ENCODE results near the gene ARMC10.
"Not testable (repeated sequence)": the region's sequence is repeated elsewhere in the genome, so short reads cannot be mapped to it uniquely, and the experiment has no call there.

Gene ARMC10

GRCh38 chr7:103075337-103075918 is 488 bp downstream of the ARMC10 start:
- H3K4me3 ChIP-seq (ENCODE audit: low read depth, low read length, poor library complexity, severe bottlenecking), result peak overlapping the region; percentile 76
- H3K4me1 ChIP-seq (ENCODE audit: insufficient read depth, low read length, severe bottlenecking), result peaks cover 28% of the 10 kb centered on the region
- H3K27me3 ChIP-seq (ENCODE audit: insufficient read depth, low read length), result no peaks in the 10 kb centered on the region
- peak overlapping the region; percentile 10 for H3K27ac ChIP-seq (ENCODE audit: low read depth, low read length, poor library complexity, severe bottlenecking)
- H3F3A ChIP-seq (ENCODE audit: insufficient read depth, low read length), result no peaks in the 10 kb centered on the region
- peaks cover 12% of the 10 kb centered on the region; the same call in 1 of the 2 replicates for H3K36me3 ChIP-seq (ENCODE audit: insufficient read depth, low read length)
- TF ChIP-seq EZH2 (IDR thresholded peaks at IDR 0.05; ENCODE audit: borderline replicate concordance, low read length) (no peak), CTCF (IDR thresholded peaks at IDR 0.05; ENCODE audit: low read length) (no peak)
- no peaks in the 10 kb centered on the region for H3K9me3 ChIP-seq (ENCODE audit: low read length)
- H3K4me2 ChIP-seq (ENCODE audit: low read length), result peak overlapping the region; percentile 82
- peak overlapping the region; percentile 73 for H3K9ac ChIP-seq (ENCODE audit: low read length)
- no peaks in the 10 kb centered on the region for H3K9me2 ChIP-seq (ENCODE audit: low read depth, low read length)
- no peaks in the 10 kb centered on the region for H4K20me1 ChIP-seq (ENCODE audit: insufficient read depth, low read length)
- peaks cover 19% of the 10 kb centered on the region for H3K79me2 ChIP-seq (ENCODE audit: insufficient read depth, low read length)
- peak overlapping the region; percentile 1; the same call in 1 of the 2 replicates for H2AFZ ChIP-seq (ENCODE audit: low read length)

GRCh38 chr7:103076764-103077163 is 1.8 kb downstream of the ARMC10 start:
- Histone ChIP-seq H3K9ac (ENCODE audit: low read length) (no peak overlapping the region), H4K20me1 (ENCODE audit: insufficient read depth, low read length) (no peaks in the 10 kb centered on the region), H3K4me3 (ENCODE audit: low read depth, low read length, poor library complexity, severe bottlenecking) (no peak overlapping the region), H3K4me1 (ENCODE audit: insufficient read depth, low read length, severe bottlenecking) (peaks cover 28% of the 10 kb centered on the region), H3F3A (ENCODE audit: insufficient read depth, low read length) (no peaks in the 10 kb centered on the region), H3K36me3 (ENCODE audit: insufficient read depth, low read length) (peaks cover 12% of the 10 kb centered on the region; the same call in 1 of the 2 replicates), H3K9me3 (ENCODE audit: low read length) (no peaks in the 10 kb centered on the region), H3K9me2 (ENCODE audit: low read depth, low read length) (no peaks in the 10 kb centered on the region), H3K27me3 (ENCODE audit: insufficient read depth, low read length) (no peaks in the 10 kb centered on the region), H2AFZ (ENCODE audit: low read length) (no peak overlapping the region), H3K79me2 (ENCODE audit: insufficient read depth, low read length) (peaks cover 19% of the 10 kb centered on the region), H3K27ac (ENCODE audit: low read depth, low read length, poor library complexity, severe bottlenecking) (no peak overlapping the region), H3K4me2 (ENCODE audit: low read length) (peak overlapping the region; percentile 27; the same call in 1 of the 2 replicates)
- TF ChIP-seq EZH2 (IDR thresholded peaks at IDR 0.05; ENCODE audit: borderline replicate concordance, low read length) (no peak), CTCF (IDR thresholded peaks at IDR 0.05; ENCODE audit: low read length) (no peak)

- no peaks in the 10 kb centered on the region for H3F3A ChIP-seq (ENCODE audit: insufficient read depth, low read length)
- H3K27ac ChIP-seq (ENCODE audit: low read depth, low read length, poor library complexity, severe bottlenecking), result no peak overlapping the region
- no peaks in the 10 kb centered on the region for H4K20me1 ChIP-seq (ENCODE audit: insufficient read depth, low read length)
- no peak overlapping the region for H3K4me3 ChIP-seq (ENCODE audit: low read depth, low read length, poor library complexity, severe bottlenecking)
- no peak for TF ChIP-seq EZH2 (IDR thresholded peaks at IDR 0.05; ENCODE audit: borderline replicate concordance, low read length)
- no peak for TF ChIP-seq CTCF (IDR thresholded peaks at IDR 0.05; ENCODE audit: low read length)
- H3K4me2 ChIP-seq (ENCODE audit: low read length), result no peak overlapping the region
- no peak overlapping the region for H2AFZ ChIP-seq (ENCODE audit: low read length)
- H3K27me3 ChIP-seq (ENCODE audit: insufficient read depth, low read length), result no peaks in the 10 kb centered on the region
- peaks cover 12% of the 10 kb centered on the region; the same call in 1 of the 2 replicates for H3K36me3 ChIP-seq (ENCODE audit: insufficient read depth, low read length)
- H3K9me2 ChIP-seq (ENCODE audit: low read depth, low read length), result no peaks in the 10 kb centered on the region
- peaks cover 28% of the 10 kb centered on the region for H3K4me1 ChIP-seq (ENCODE audit: insufficient read depth, low read length, severe bottlenecking)
- no peak overlapping the region for H3K9ac ChIP-seq (ENCODE audit: low read length)
- H3K9me3 ChIP-seq (ENCODE audit: low read length), result no peaks in the 10 kb centered on the region
- peaks cover 19% of the 10 kb centered on the region for H3K79me2 ChIP-seq (ENCODE audit: insufficient read depth, low read length)
Observed at GRCh38 chr7:103077318-103077717, 2.4 kb downstream of the ARMC10 start.

- not testable (repeated sequence) for H3K4me2 ChIP-seq (ENCODE audit: low read length)
- peaks cover 19% of the 10 kb centered on the region for H3K79me2 ChIP-seq (ENCODE audit: insufficient read depth, low read length)
Observed at GRCh38 chr7:103078226-103078625, 3.3 kb downstream of the ARMC10 start.

More at GRCh38 chr7:103078226-103078625, 3.3 kb downstream of the ARMC10 start:
- not testable (repeated sequence) for H3K9me2 ChIP-seq (ENCODE audit: low read depth, low read length); H3K4me3 ChIP-seq (ENCODE audit: low read depth, low read length, poor library complexity, severe bottlenecking); H2AFZ ChIP-seq (ENCODE audit: low read length); H3F3A ChIP-seq (ENCODE audit: insufficient read depth, low read length); H4K20me1 ChIP-seq (ENCODE audit: insufficient read depth, low read length); H3K9ac ChIP-seq (ENCODE audit: low read length); H3K27ac ChIP-seq (ENCODE audit: low read depth, low read length, poor library complexity, severe bottlenecking); H3K27me3 ChIP-seq (ENCODE audit: insufficient read depth, low read length); H3K9me3 ChIP-seq (ENCODE audit: low read length)
- Histone ChIP-seq H3K36me3 (ENCODE audit: insufficient read depth, low read length) (peaks cover 16% of the 10 kb centered on the region; the same call in 1 of the 2 replicates), H3K4me1 (ENCODE audit: insufficient read depth, low read length, severe bottlenecking) (peaks cover 28% of the 10 kb centered on the region)
